GM13976 (cell line): ENCODE data around the gene RAB3A.
A peak's percentile ranks its signal among the peaks of the same experiment; 100 is the strongest.
"Not testable (repeated sequence)": the region's sequence is repeated elsewhere in the genome, so short reads cannot be mapped to it uniquely, and the experiment has no call there.

Source experiments
- DNase-seq: peaks from one replicate; pipeline ENCODE4 v3.0.0; 2012; ENCODE audit warnings: low spot score
- CTCF ChIP-seq: IDR thresholded peaks from 2 replicates; pipeline ENCODE4 v1.5.1; 2012; ENCODE audit warnings: borderline replicate concordance, mild to moderate bottlenecking; ENCODE audit not compliant: insufficient read depth; ENCODE audit errors: extremely low read depth, missing control alignments, control extremely low read depth
- in situ Hi-C: fragments of 300-500 bp; cut with MboI; formaldehyde crosslinking; loops from one replicate; pipeline ENCODE4 v1.12.0; 2022; ENCODE audit warnings: low sequenced_read_pairs, mixed read lengths, inconsistent platforms; ENCODE audit not compliant: unreplicated experiment

Gene RAB3A

GRCh38 chr19:18164072-18164471 lies 39.8 kb downstream of the RAB3A start:
- TF ChIP-seq CTCF = no peak
- in situ Hi-C loops = no loop called here
- DNase-seq = no peak

GRCh38 chr19:18161636-18162002 lies 42.2 kb downstream of the RAB3A start:
- in situ Hi-C loops = no loop called here
- DNase-seq = no peak
- TF ChIP-seq CTCF = no peak

DNA sequence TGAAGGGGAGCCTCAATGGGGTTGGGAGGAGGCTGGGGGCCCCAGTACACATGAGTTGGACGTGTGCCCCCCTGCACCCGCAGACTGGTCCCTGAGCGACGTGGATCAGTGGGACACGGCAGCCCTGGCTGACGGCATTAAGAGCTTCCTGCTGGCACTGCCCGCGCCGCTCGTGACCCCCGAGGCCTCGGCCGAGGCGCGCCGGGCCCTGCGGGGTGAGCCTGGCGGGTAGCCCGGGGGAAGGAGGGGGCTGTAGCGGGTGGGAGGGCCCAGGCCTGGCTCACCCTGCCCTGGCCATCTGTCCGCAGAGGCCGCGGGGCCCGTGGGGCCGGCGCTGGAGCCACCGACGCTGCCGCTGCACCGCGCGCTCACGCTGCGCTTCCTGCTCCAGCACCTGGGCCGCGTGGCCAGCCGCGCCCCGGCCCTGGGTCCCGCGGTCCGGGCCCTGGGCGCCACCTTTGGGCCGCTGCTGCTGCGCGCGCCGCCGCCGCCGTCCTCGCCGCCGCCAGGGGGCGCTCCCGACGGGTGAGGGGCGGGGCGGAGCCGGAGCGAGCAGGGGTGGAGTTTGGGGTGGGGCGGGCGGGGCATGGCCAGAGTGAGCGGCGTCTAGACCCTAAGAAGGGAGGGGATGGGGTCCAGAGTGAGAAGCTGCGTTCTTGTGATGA lies 42.7 kb downstream of the RAB3A start:
- peak; percentile 100 for TF ChIP-seq CTCF
- peak; percentile 95 for DNase-seq
- in situ Hi-C loops = no loop called here

GRCh38 chr19:18160493-18160970 lies 43.3 kb downstream of the RAB3A start:
- in situ Hi-C loops = no loop called here
- no peak for TF ChIP-seq CTCF
- DNase-seq = no peak

DNA sequence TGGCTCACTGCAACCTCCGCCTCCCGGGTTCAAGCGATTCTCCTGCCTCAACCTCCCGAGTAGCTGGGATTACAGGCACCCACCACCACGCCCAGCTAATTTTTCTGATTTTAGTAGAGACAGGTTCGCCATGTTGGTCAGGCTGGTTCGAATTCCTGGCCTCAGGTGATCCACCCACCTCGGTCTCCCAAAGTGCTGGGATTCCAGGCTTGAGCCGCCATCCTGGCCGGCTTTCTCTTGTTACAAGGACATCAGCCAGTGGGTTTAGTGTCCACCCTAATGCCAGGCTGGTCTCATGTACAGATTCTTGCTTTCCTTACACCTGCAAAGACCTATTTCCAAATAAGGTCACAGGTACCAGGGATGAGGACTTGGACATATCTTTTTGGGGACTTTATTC lies 44.0 kb downstream of the RAB3A start:
- no peak for TF ChIP-seq CTCF
- DNase-seq = no peak
- in situ Hi-C loops = no loop called here

DNA sequence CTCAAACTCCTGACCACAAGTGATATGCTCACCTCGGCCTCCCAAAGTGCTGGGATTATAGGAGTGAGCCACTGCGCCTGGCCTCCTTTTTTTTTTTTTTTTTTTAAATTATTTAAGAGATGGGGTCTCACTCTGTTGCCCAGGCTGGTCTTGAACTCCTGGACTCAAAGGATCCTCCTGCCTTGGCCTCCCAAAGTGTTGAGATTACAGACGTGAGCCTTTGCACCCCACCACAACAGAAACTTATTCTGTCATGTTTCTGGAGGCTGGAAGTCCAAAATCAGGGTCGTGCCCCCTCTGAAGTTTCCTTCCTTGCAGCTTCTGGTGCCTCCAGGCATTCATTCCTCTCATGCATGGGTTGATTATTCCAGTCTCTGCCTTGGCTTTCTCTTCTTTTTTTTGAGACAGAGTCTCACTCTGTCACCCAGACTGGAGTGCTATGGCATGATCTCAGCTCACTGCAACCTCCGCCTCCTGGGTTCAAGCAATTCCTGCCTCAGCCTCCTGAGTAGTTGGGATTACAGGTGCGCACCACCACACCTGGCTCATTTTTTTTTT lies 44.7 kb downstream of the RAB3A start:
- in situ Hi-C loops, DNase-seq: not testable (repeated sequence)

DNA sequence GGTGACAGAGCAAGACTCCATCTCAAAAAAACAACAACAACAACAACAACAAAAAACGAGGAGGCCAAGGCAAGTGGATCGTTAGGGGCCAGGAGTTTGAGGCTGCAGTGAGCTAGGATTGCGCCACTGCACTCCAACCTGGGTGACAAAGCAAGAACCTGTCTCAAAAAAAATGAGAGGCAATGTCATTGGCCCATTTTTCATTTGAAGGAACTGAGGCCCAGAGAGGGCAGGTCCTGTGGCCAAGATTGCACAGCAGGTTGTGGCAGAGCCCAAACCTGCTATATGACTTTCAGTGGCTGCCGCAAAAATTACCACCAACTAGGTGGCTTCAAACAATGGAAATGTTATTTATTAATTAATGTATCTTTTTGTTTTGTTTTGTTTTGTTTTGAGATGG lies 45.4 kb downstream of the RAB3A start:
- TF ChIP-seq CTCF = no peak

More for the DNA sequence above, 45.4 kb downstream of the RAB3A start:
- DNase-seq = no peak
- in situ Hi-C loops = no loop called here
